ENCODE measurements around the gene LRFN2. TPM values are rescaled to one million over a fixed set of nuclear protein-coding genes. Genes with fewer than 3 reads are reported as not detected.
A peak's percentile ranks its signal among the peaks of the same experiment; 100 is the strongest.

Gene LRFN2
- total RNA-seq, 1 donor from 2014 or later: 0.32 TPM

DNA sequence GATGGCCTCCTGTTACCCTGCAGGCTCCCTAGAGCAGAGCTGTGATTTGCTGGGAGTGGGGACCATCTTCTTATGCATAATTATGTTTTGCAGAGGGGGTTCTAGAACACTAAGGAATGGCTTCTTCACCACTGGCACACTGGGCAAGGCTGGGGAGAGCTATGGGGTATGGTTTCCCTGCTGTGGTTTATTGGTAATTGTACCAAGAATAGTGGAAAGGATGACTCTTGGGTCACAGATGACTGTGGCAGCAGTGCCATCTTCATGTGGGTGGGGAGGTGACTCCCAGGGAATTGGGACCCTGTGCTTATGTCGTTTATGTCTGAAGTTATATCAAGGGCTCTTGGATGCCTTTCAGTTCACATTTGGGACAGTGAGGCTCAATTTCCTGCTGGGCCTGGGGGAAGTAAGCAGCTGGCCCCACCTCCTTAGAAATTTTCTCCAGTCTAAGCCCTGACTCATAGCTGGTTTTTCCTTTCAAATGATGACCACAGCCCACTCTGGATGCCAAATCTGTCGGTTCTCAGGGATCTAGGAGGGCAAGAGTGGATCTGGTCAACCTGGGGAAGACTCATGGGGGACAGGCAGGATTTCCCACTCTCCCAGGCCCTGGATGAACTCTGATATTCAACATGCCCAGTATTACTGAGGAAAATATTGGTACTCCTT, 230.8 kb downstream of the LRFN2 start:
- no peaks in the 10 kb centered on the region for H3K27me3 ChIP-seq (ENCODE audit: insufficient read depth, low read length)
- DNase-seq (ENCODE audit: low read depth): peak; percentile 30
- TF ChIP-seq, protein P1, sequence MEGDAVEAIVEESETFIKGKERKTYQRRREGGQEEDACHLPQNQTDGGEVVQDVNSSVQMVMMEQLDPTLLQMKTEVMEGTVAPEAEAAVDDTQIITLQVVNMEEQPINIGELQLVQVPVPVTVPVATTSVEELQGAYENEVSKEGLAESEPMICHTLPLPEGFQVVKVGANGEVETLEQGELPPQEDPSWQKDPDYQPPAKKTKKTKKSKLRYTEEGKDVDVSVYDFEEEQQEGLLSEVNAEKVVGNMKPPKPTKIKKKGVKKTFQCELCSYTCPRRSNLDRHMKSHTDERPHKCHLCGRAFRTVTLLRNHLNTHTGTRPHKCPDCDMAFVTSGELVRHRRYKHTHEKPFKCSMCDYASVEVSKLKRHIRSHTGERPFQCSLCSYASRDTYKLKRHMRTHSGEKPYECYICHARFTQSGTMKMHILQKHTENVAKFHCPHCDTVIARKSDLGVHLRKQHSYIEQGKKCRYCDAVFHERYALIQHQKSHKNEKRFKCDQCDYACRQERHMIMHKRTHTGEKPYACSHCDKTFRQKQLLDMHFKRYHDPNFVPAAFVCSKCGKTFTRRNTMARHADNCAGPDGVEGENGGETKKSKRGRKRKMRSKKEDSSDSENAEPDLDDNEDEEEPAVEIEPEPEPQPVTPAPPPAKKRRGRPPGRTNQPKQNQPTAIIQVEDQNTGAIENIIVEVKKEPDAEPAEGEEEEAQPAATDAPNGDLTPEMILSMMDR (IDR thresholded peaks at IDR 0.05; ENCODE audit: insufficient read depth, low read depth, low read length): no peak
- TF ChIP-seq EZH2 (IDR thresholded peaks at IDR 0.05; ENCODE audit: insufficient read depth, low read length): no peak

DNA sequence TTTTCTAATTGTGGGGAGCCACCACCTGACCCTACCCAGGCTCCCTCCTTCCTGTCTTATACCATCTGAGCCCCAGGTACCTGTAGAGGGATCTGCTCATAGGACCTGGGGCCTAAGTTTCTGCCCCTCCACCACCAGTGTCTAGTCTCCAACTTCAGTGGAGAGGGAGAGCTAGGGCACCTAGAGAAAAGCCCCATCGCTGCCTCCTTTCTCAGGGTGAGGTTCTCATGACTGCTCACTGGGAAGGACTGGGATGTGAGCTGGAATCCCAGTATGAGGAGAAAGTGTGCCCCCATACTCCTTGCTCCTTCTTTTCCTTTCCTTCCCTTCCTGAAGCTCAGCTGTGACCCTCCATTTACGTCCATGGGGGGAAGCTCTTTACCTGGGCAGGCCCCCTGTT, 231.6 kb downstream of the LRFN2 start:
- no peak for TF ChIP-seq EZH2 (IDR thresholded peaks at IDR 0.05; ENCODE audit: insufficient read depth, low read length)
- TF ChIP-seq, protein P1 (IDR thresholded peaks at IDR 0.05; ENCODE audit: insufficient read depth, low read depth, low read length): no peak
- Histone ChIP-seq H3K36me3 (ENCODE audit: insufficient read depth, low read length) (no peaks in the 10 kb centered on the region), H3K4me3 (ENCODE audit: insufficient read depth, low read depth, low read length) (no peak overlapping the region), H3K9ac (ENCODE audit: low read length) (no peak overlapping the region), H3K4me1 (ENCODE audit: insufficient read depth, low read length) (peaks cover 9% of the 10 kb centered on the region), H3K27me3 (ENCODE audit: insufficient read depth, low read length) (no peaks in the 10 kb centered on the region), H4K20me1 (ENCODE audit: insufficient read depth, low read length) (no peaks in the 10 kb centered on the region), H2AFZ (ENCODE audit: low read depth, low read length) (no peak overlapping the region), H3K27ac (ENCODE audit: low read depth, low read length) (no peak overlapping the region), H3K9me3 (ENCODE audit: insufficient read depth, low read depth, low read length) (no peaks in the 10 kb centered on the region), H3K4me2 (ENCODE audit: low read length) (no peak overlapping the region), H3K79me2 (ENCODE audit: insufficient read depth, low read length) (no peaks in the 10 kb centered on the region)
- peaks cover 14% of the 10 kb centered on the region for H3K4me1 Mint-ChIP-seq (ENCODE audit: low read depth, unreplicated experiment)
- H3K4me3 Mint-ChIP-seq (ENCODE audit: unreplicated experiment): no peak overlapping the region
- no peak for FAIRE-seq
- DNase-seq (ENCODE audit: low read depth): no peak
- H3K27me3 Mint-ChIP-seq (ENCODE audit: low read depth, unreplicated experiment): peaks cover 4% of the 10 kb centered on the region
- H3K9me3 Mint-ChIP-seq (ENCODE audit: unreplicated experiment): peaks cover 2% of the 10 kb centered on the region
- no peak overlapping the region for H3K27ac Mint-ChIP-seq (ENCODE audit: unreplicated experiment)
- no peaks in the 10 kb centered on the region for H3K36me3 Mint-ChIP-seq (ENCODE audit: low read depth, unreplicated experiment)

More for the DNA sequence above, 230.8 kb downstream of the LRFN2 start:
- peak overlapping the region; percentile 3 for H3K27ac ChIP-seq (ENCODE audit: low read depth, low read length)
- Mint-ChIP-seq H3K36me3 (ENCODE audit: low read depth, unreplicated experiment) (no peaks in the 10 kb centered on the region), H3K27ac (ENCODE audit: unreplicated experiment) (peak overlapping the region; percentile 94), H3K27me3 (ENCODE audit: low read depth, unreplicated experiment) (peaks cover 4% of the 10 kb centered on the region), H3K4me3 (ENCODE audit: unreplicated experiment) (peak overlapping the region; percentile 51), H3K4me1 (ENCODE audit: low read depth, unreplicated experiment) (peaks cover 14% of the 10 kb centered on the region), H3K9me3 (ENCODE audit: unreplicated experiment) (peaks cover 2% of the 10 kb centered on the region)
- H3K36me3 ChIP-seq (ENCODE audit: insufficient read depth, low read length): no peaks in the 10 kb centered on the region
- no peak overlapping the region for H3K4me2 ChIP-seq (ENCODE audit: low read length)
- H4K20me1 ChIP-seq (ENCODE audit: insufficient read depth, low read length): no peaks in the 10 kb centered on the region
- no peak overlapping the region for H3K9ac ChIP-seq (ENCODE audit: low read length)
- FAIRE-seq: no peak
- no peaks in the 10 kb centered on the region for H3K79me2 ChIP-seq (ENCODE audit: insufficient read depth, low read length)
- H3K4me1 ChIP-seq (ENCODE audit: insufficient read depth, low read length): peaks cover 9% of the 10 kb centered on the region
- H3K4me3 ChIP-seq (ENCODE audit: insufficient read depth, low read depth, low read length): no peak overlapping the region
- no peaks in the 10 kb centered on the region for H3K9me3 ChIP-seq (ENCODE audit: insufficient read depth, low read depth, low read length)
- peak overlapping the region; percentile 57 for H2AFZ ChIP-seq (ENCODE audit: low read depth, low read length)

DNA sequence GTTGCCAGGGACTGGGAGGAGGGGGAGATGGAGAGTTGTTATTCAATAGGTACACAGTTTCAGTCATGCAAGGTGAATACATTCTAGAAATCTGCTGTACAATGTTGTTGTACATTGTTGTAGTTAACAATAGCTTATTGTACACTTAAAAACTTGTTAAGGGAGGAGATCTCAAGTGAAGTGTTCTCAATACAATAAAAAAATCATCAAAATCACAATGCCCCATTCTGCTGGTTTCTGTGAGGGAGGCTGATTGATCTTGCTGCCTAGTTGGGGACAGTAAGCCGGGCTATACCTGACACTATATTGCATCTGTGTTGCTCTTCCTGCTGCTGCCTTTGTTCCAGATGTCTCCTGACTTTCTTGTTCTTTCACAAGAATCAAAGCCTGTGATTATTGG, 232.1 kb downstream of the LRFN2 start:
- Histone ChIP-seq H3K27me3 (ENCODE audit: insufficient read depth, low read length) (no peaks in the 10 kb centered on the region), H3K36me3 (ENCODE audit: insufficient read depth, low read length) (no peaks in the 10 kb centered on the region), H3K4me3 (ENCODE audit: insufficient read depth, low read depth, low read length) (no peak overlapping the region), H3K79me2 (ENCODE audit: insufficient read depth, low read length) (no peaks in the 10 kb centered on the region), H3K9ac (ENCODE audit: low read length) (no peak overlapping the region), H4K20me1 (ENCODE audit: insufficient read depth, low read length) (no peaks in the 10 kb centered on the region), H3K4me2 (ENCODE audit: low read length) (no peak overlapping the region), H2AFZ (ENCODE audit: low read depth, low read length) (no peak overlapping the region), H3K4me1 (ENCODE audit: insufficient read depth, low read length) (peaks cover 12% of the 10 kb centered on the region), H3K9me3 (ENCODE audit: insufficient read depth, low read depth, low read length) (no peaks in the 10 kb centered on the region), H3K27ac (ENCODE audit: low read depth, low read length) (no peak overlapping the region)
- Mint-ChIP-seq H3K27me3 (ENCODE audit: low read depth, unreplicated experiment) (peaks cover 2% of the 10 kb centered on the region), H3K36me3 (ENCODE audit: low read depth, unreplicated experiment) (no peaks in the 10 kb centered on the region), H3K4me3 (ENCODE audit: unreplicated experiment) (no peak overlapping the region), H3K9me3 (ENCODE audit: unreplicated experiment) (peaks cover under 1% of the 10 kb centered on the region), H3K27ac (ENCODE audit: unreplicated experiment) (no peak overlapping the region), H3K4me1 (ENCODE audit: low read depth, unreplicated experiment) (peaks cover 14% of the 10 kb centered on the region)
- TF ChIP-seq EZH2 (IDR thresholded peaks at IDR 0.05; ENCODE audit: insufficient read depth, low read length): no peak
- TF ChIP-seq, protein P1 (IDR thresholded peaks at IDR 0.05; ENCODE audit: insufficient read depth, low read depth, low read length): no peak
- no peak for FAIRE-seq
- no peak for DNase-seq (ENCODE audit: low read depth)

Measured in astrocyte (in vitro differentiated cells and primary cell).